Sigmoid colon (tissue), 7 donors: Measurements from ENCODE around the gene CHRNA10. TPM values are rescaled to one million over a fixed set of nuclear protein-coding genes. Genes with fewer than 3 reads are reported as not detected.

ENCODE experiments used
- DNase-seq: peaks from one replicate; pipeline ENCODE4 v3.0.0-alpha.2; 2019
- H3K27ac ChIP-seq, 4 donors: fragments of 200-600 bp; sonication (generic); one replicate each; pipeline ENCODE4 v1.5.1; 2016 to 2019; ENCODE audit warnings: mild to moderate bottlenecking in 1 of 4
- H3K27me3 ChIP-seq, 3 donors: fragments of 200-600 bp; sonication (generic); one replicate each; pipeline ENCODE4 v1.5.1; 2019; ENCODE audit warnings: mild to moderate bottlenecking in 1 of 3
- H3K36me3 ChIP-seq, 4 donors: fragments of 200-600 bp; sonication (generic); one replicate each; pipeline ENCODE4 v1.5.1; 2016 to 2019
- H3K4me1 ChIP-seq, 4 donors: fragments of 200-600 bp; sonication (generic); one replicate each; pipeline ENCODE4 v1.5.1; 2017 to 2019
- H3K4me3 ChIP-seq, 4 donors: fragments of 200-600 bp; sonication (generic); one replicate each; pipeline ENCODE4 v1.5.1; 2017 to 2019; ENCODE audit warnings: mild to moderate bottlenecking in 2 of 4, moderate library complexity in 1 of 4
- H3K9me3 ChIP-seq, 4 donors: fragments of 200-600 bp in 3 of 4; sonication (generic) in 3 of 4; one replicate each; pipeline versions ENCODE4 v1.5.1 to v1.6.1; 2013 to 2019
- EP300 ChIP-seq, 4 donors: sonication (generic); formaldehyde crosslinking; IDR thresholded peaks; one replicate each; pipeline ENCODE4 v1.6.1; 2017; ENCODE audit warnings: antibody characterized with exemption in 4 of 4
- POLR2A ChIP-seq, 2 donors: fragments of 450-650 bp; IDR thresholded peaks; one replicate each; pipeline ENCODE4 v1.6.1; 2016; ENCODE audit warnings: antibody characterized with exemption in 2 of 2, mild to moderate bottlenecking in 2 of 2, moderate library complexity in 2 of 2
- POLR2AphosphoS5 ChIP-seq, 4 donors: sonication (generic); formaldehyde crosslinking; IDR thresholded peaks; one replicate each; pipeline ENCODE4 v1.6.1; 2017; ENCODE audit warnings: antibody characterized with exemption in 4 of 4
- WGBS, 2 donors: extraction: QIAGEN DNeasy Blood & Tissue Kit; methylation state at CpG; one replicate each; pipeline ENCODE4 v1.1.7; 2013; 5-methylcytosine and 5-hydroxymethylcytosine counted together
- intact Hi-C: fragments of 100-400 bp; cut with DNase I; formaldehyde crosslinking; loops from one replicate; pipeline ENCODE4 v1.15.1; 2023
- polyA plus RNA-seq, 3 donors: library from polyadenylated mRNA; stranded (reverse); fragments of 200-250 nt; gene quantifications; one replicate each; pipeline ENCODE4 v1.2.3, GENCODE V29; 2013
- total RNA-seq, 4 donors: library from RNA; depleted of rRNA; stranded (reverse); fragments of >200 nt; gene quantifications; one replicate each; pipeline ENCODE4 v1.1.0, GENCODE V29; 2016
- TF ChIP-seq, protein P1 (sequence below), 4 experiments: fragments of 450-650 bp in 3 of 4; fragments of 200-600 bp in 1 of 4; IDR thresholded peaks; one replicate each; pipeline ENCODE4 v1.5.1; 2016 to 2019; ENCODE audit warnings: antibody characterized with exemption in 4 of 4, mild to moderate bottlenecking in 3 of 4, moderate library complexity in 2 of 4
- donor health status: healthy with polysubstance abuse.
- donor health status: Bipolar disorder and iron deficiency.
- donor health status: healthy.

CHRNA10 gene
- total and polyA plus RNA-seq, 7 donors: 0.33 to 1.8 (median 0.64) TPM; not detected in 1

- no peaks in the 10 kb centered on the region for H3K27me3 ChIP-seq
- no peak overlapping the region for H3K27ac ChIP-seq
- TF ChIP-seq, protein P1, sequence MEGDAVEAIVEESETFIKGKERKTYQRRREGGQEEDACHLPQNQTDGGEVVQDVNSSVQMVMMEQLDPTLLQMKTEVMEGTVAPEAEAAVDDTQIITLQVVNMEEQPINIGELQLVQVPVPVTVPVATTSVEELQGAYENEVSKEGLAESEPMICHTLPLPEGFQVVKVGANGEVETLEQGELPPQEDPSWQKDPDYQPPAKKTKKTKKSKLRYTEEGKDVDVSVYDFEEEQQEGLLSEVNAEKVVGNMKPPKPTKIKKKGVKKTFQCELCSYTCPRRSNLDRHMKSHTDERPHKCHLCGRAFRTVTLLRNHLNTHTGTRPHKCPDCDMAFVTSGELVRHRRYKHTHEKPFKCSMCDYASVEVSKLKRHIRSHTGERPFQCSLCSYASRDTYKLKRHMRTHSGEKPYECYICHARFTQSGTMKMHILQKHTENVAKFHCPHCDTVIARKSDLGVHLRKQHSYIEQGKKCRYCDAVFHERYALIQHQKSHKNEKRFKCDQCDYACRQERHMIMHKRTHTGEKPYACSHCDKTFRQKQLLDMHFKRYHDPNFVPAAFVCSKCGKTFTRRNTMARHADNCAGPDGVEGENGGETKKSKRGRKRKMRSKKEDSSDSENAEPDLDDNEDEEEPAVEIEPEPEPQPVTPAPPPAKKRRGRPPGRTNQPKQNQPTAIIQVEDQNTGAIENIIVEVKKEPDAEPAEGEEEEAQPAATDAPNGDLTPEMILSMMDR (IDR thresholded peaks at IDR 0.05): no peak
- TF ChIP-seq EP300 (IDR thresholded peaks at IDR 0.05): no peak
- TF ChIP-seq POLR2AphosphoS5 (IDR thresholded peaks at IDR 0.05): no peak
- no peak for TF ChIP-seq POLR2A (IDR thresholded peaks at IDR 0.05)
- 96 to 98% methylated on average over 17 of the region's 17 CpGs for WGBS, 2 donors
- intact Hi-C loops: no loop called here
- H3K4me3 ChIP-seq: no peak overlapping the region
- no peaks in the 10 kb centered on the region for H3K9me3 ChIP-seq
- H3K36me3 ChIP-seq: peaks cover 0 to 54% (median 8%) of the 10 kb centered on the region in 4 donors
- no peaks in the 10 kb centered on the region for H3K4me1 ChIP-seq
- no peak for DNase-seq
Measured at GRCh38 chr11:3666023-3666530, 5.1 kb downstream of the CHRNA10 start.

GRCh38 chr11:3665336-3666022, 5.7 kb downstream of the CHRNA10 start:
- Histone ChIP-seq H3K4me1 (no peaks in the 10 kb centered on the region), H3K4me3 (no peak overlapping the region), H3K9me3 (no peaks in the 10 kb centered on the region), H3K27ac (no peak overlapping the region), H3K36me3 (peaks cover 0 to 52% (median 8%) of the 10 kb centered on the region in 4 donors), H3K27me3 (no peaks in the 10 kb centered on the region)
- 95% methylated on average over 6 of the region's 6 CpGs for WGBS, 2 donors
- TF ChIP-seq, protein P1 (IDR thresholded peaks at IDR 0.05): no peak
- TF ChIP-seq POLR2A (IDR thresholded peaks at IDR 0.05) (no peak), EP300 (IDR thresholded peaks at IDR 0.05) (no peak), POLR2AphosphoS5 (IDR thresholded peaks at IDR 0.05) (no peak)
- intact Hi-C loops: no loop called here
- DNase-seq: no peak

GRCh38 chr11:3664032-3664630, 7.1 kb downstream of the CHRNA10 start:
- H3K36me3 ChIP-seq: peaks cover 0 to 38% (median 6%) of the 10 kb centered on the region in 4 donors
- H3K27ac ChIP-seq: no peak overlapping the region
- no peaks in the 10 kb centered on the region for H3K4me1 ChIP-seq
- H3K9me3 ChIP-seq: no peaks in the 10 kb centered on the region
- TF ChIP-seq EP300 (IDR thresholded peaks at IDR 0.05) (no peak), POLR2A (IDR thresholded peaks at IDR 0.05) (no peak), POLR2AphosphoS5 (IDR thresholded peaks at IDR 0.05) (no peak)
- TF ChIP-seq, protein P1 (IDR thresholded peaks at IDR 0.05): no peak
- WGBS, 2 donors: 87 to 89% methylated on average over 10 of the region's 10 CpGs
- no peak overlapping the region for H3K4me3 ChIP-seq
- intact Hi-C loops: no loop called here
- H3K27me3 ChIP-seq: no peaks in the 10 kb centered on the region
- no peak for DNase-seq

- H3K27me3 ChIP-seq: no peaks in the 10 kb centered on the region
- H3K36me3 ChIP-seq: peaks cover 0 to 27% (median 3%) of the 10 kb centered on the region in 4 donors
- H3K9me3 ChIP-seq: no peaks in the 10 kb centered on the region
- intact Hi-C loops: no loop called here
- TF ChIP-seq POLR2A (IDR thresholded peaks at IDR 0.05) (no peak), EP300 (IDR thresholded peaks at IDR 0.05) (no peak), POLR2AphosphoS5 (IDR thresholded peaks at IDR 0.05) (no peak)
- TF ChIP-seq, protein P1 (IDR thresholded peaks at IDR 0.05): no peak
- no peak overlapping the region for H3K4me3 ChIP-seq
- no peak for DNase-seq
- H3K4me1 ChIP-seq: no peaks in the 10 kb centered on the region
- H3K27ac ChIP-seq: no peak overlapping the region
Measured at GRCh38 chr11:3662856-3663255, 8.3 kb downstream of the CHRNA10 start.
